Stimulated activated CD8-positive, alpha-beta memory T cell treated with anti-CD3 and anti-CD28 coated beads, Interleukin-4, amount 100 ng/mL, for 1 hour (primary cell): ENCODE results near the gene TOM1L2.

Experiments used
- DNase-seq, 2 donors: peaks; one replicate each; pipeline ENCODE4 v3.0.0-alpha.2; 2020; ENCODE audit warnings: low read depth in 2 of 2, low spot score in 1 of 2

TOM1L2 gene

GRCh38 chr17:17837966-17838962 is 133.9 kb downstream of the TOM1L2 start:
- DNase-seq, result no peak

DNA sequence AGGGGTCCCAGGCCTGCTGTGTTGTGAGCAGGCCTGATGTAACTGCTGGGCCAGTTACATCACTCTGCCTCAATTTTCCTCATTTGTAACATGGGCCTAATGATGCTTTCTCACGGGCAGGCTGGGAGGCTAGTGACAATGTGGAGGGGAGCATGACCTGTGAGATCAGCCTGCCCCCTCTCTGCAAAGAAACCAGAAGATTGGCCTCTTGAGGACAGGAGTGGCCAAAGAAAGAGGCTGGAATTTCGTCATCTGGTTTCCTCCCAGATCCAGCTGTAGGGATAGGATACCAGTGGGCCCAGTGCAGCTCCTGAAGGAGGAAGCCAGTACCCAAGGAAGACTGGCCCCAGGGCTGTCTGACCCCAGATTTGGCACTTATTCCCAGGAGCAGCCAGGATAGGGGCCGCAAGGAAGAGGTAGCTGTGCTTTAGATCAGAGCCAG is 134.8 kb downstream of the TOM1L2 start:
- DNase-seq, result no peak

- peak in 1 of 2 donors; percentile 44 for DNase-seq
Observed at GRCh38 chr17:17836818-17837379, 135.3 kb downstream of the TOM1L2 start, which contains the start of gene SREBF1. SREBF1 (minus strand) TSS chr17:17836986; CDS start chr17:17836817, 169 bp downstream.

- peak; percentile 94 to 96 for DNase-seq
Observed at GRCh38 chr17:17836250-17836817, 135.9 kb downstream of the TOM1L2 start.

- no peak for DNase-seq
Observed at GRCh38 chr17:17835415-17836249, 136.6 kb downstream of the TOM1L2 start.

- DNase-seq, result no peak
Observed at GRCh38 chr17:17834974-17835373, 137.2 kb downstream of the TOM1L2 start.

DNA sequence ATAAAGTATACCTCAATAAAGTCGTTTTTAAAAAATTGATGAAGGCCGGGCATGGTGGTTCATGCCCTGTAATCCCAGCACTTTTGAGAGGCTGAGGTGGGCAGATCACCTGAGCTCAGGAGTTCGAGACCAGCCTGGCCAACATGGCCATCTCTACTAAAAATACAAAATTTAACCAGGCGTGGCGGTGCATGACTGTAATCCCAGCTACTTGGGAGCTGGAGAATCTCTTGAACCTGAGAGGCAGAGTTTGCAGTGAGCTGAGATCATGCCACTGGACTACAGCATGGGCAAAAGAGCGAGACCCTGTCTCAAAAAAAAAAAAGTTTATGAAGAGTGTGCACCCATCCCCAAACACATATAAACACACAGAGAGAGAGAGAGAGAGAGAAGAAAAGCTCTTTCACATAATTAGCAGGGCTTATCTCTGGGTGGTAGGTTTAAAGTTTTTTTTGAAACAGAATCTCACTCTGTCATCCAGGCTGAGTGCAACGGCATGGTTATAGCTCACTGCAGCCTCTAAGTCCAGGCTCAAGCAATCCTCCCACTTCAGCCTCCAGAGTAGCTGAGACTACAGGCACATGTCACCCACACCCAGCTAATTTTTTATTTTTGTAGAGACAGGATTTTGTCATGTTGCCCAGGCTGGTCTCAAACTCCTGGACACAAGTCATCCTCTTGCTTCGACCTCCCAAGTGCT is 138.4 kb downstream of the TOM1L2 start:
- no peak for DNase-seq

GRCh38 chr17:17832032-17832363 is 140.2 kb downstream of the TOM1L2 start:
- no peak for DNase-seq

DNA sequence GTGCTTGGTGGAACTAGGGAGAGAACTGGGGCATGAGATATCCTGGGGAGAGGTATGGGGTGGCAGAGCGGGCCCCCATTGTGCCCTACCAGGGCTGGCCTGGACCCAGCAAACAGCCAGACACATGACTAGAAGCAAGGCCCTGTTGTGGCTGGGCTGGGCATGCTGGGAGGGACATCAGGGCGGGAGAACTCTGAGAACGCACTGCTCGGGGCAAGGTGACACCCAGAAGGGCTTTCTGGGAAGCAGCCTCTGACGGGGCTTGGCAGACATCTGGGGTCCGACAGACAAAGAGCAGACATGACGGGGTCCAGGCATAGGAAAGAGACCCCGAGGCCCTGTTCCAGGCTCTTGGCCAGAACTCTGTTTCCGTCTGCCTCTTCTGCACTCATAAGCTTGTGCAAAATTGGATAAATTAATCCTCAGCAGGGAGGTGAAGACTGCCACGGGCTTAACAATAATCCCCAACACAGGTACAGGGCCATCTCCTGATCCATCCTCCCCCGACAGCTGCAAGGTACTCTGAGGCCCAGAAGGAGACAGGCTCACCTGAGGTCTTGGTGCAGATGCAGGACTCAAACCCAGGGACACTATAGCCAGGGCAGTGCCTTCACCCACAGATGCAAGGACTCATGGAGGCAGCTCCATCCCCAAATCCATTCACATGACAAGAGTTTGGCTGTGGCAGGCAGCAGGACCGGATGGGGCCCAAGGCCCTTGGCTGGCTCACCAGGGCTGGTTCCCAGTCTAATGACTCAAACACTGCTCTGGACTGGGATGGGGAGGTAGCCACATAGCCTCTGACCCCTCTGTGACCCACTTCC is 140.8 kb downstream of the TOM1L2 start:
- DNase-seq, result no peak

DNA sequence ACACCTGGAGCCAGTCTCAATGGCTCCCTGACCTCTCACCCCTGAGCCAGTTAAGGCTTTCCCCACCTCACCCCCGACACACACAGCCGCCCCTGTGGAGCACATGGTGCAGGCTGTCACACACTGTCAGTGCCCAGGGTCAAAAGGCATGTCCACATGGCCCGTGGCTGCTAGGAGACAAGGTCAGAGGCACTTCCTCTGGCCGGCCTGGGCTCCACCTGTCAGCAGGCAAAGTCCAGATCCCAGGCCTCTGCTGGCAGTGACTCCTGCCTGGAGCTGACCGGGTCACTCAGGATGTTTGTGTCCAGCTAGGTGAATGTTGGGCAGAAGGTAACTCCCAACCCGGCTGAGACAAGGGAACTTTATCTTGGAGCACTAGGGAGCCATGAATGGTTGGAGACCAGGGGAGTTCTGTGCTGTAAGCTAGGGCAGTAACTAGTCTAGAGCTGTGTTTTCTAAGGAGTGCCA is 141.4 kb downstream of the TOM1L2 start:
- DNase-seq, result no peak

DNA sequence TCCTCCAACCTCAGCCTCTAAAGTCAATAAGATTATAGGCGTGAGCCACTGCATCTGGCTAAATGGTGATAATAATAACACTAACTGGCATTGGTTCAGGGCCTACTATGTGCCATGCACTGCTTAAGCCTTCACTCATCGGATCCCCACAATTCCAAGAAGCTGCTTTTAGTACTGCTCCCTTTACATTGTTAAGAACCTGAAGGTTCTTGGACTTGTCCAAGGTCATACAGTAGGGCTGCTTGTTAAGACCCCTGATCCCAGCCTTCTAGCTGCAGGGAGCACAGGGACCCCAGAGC is 142.0 kb downstream of the TOM1L2 start:
- DNase-seq, result no peak

DNA sequence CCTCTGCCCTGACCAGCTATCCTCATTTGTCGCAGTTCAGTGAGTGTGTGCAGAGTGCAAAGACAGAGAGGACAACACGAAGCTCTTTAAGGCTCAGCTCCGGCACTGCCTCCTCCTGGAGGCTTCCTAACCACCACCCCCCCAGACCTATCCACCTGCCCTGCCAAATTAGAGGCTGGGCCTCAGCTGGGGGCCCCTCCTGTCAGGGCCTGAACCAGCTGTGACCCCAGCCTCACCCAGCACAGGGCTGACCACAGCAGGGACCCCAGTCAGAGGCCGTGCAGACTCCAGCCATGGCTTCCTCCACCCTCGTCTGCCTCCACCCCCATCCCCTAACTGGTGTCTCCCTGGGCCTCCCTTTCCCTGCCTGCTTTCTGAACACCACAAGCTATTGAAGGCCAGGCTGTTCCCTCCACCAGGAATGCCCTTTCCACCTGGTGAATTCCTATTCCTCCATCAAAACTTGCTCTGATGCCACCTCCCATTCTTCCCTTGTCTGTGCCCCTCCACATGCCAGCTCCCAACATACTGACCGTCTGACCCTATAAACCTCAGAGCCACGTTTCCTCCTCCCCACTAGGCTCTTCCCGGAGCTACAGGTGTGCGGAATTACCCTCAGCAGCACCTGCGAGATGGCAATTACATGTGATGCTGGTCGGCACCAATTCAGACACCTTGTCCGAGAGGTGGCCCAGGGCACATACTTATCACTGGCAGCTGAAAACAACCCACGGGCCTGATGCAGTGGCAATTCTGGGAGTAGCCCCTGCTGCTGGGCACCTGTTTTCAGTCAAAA is 144.2 kb downstream of the TOM1L2 start:
- DNase-seq, result no peak

- DNase-seq, result no peak
Observed at GRCh38 chr17:17826942-17827785, 145.0 kb downstream of the TOM1L2 start.

DNA sequence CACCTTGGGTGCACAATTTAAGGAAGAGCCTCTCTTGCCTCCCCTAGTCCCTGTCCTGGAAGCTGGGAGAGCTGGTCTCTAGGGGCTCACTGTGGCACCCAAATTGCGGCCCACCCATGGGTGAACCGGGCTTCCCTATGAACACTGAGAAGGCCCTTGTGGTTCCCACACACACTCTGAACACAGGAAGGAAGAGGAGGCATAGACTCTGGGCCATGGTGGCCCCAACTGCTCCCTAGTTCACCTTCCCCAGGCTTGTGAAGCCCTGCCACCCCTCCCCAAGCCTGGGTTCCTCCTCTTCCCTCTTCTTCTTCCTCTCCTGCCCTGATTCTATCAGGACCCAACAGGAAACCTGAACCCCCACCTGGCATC is 145.9 kb downstream of the TOM1L2 start:
- DNase-seq, result no peak

DNA sequence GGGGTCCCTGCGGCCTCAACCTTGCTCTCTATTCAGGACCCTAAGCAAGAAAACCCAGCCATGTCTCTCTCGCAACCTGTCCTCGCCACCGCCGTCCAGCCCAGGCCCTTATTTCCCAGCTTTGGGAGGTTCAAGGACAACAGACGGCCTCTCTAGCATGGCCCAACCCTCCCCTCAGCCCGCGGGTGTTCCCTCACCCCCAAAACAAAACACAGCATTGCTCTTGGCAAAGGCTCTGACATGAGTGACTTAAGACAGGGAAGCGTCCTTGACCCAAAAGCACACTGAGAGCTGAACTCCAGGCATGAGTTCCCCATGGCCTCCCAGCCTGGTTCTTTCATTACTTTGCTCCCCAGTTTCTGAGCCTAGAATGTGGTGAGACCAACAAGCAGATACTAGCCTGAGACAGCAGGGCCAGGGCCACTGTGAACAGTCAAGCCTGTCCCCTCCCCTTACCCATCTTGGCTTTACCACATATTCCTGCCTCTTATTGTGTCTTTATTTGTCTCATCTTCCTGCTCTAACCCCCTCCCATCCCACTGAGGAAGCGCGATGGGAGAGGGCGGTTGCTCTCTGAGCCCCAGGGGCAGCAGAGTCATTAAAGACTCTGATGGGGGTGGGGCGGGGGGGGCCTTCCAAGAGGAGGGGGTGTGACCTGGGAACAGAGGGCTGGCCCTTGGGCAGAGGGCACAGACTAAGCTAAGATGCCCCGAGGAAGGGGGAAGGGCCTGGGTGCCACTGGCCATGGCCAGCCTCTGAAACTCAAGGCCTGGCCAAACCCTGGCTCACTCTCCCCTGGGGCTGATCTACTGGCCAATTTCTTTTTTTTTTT is 147.2 kb downstream of the TOM1L2 start:
- no peak for DNase-seq

- no peak for DNase-seq
Observed at GRCh38 chr17:17824119-17824782, 147.9 kb downstream of the TOM1L2 start.
